ENCODE results near the gene DEPP1. TPM values are rescaled to one million over a fixed set of nuclear protein-coding genes. Genes with fewer than 3 reads are reported as not detected.

The DEPP1 gene
- total RNA-seq, 1 donor from 2014 or later = 16.6 TPM

DNA sequence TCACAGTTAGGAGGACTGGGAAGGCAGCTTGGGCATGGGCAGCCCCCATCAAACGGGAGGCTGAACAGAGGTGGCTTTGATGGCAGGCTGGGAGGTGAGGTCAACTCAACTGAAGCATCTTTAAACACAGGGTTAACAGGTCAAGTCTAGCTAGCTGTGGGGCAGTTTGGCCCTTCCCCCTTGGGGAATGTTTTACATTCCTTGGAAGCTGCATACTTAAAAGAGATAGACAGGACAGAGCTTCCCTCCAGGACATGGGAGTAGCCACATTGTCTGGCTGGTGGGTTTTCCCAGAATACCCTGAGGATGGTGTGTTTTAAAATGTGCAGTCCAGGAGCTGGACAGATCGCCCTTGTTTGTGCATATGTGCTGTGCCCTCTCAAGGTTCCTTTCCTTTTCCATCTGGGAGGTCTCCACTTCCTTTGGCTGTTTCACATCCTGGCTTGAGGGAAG lies 25.8 kb downstream of the DEPP1 start:
- no peak for DNase-seq (ENCODE audit: low spot score, unreplicated experiment)
- H3K9me3 Mint-ChIP-seq (ENCODE audit: low read depth) = peaks cover 3% of the 10 kb centered on the region
- H3K27ac Mint-ChIP-seq = no peak overlapping the region
- TF ChIP-seq, protein P1, sequence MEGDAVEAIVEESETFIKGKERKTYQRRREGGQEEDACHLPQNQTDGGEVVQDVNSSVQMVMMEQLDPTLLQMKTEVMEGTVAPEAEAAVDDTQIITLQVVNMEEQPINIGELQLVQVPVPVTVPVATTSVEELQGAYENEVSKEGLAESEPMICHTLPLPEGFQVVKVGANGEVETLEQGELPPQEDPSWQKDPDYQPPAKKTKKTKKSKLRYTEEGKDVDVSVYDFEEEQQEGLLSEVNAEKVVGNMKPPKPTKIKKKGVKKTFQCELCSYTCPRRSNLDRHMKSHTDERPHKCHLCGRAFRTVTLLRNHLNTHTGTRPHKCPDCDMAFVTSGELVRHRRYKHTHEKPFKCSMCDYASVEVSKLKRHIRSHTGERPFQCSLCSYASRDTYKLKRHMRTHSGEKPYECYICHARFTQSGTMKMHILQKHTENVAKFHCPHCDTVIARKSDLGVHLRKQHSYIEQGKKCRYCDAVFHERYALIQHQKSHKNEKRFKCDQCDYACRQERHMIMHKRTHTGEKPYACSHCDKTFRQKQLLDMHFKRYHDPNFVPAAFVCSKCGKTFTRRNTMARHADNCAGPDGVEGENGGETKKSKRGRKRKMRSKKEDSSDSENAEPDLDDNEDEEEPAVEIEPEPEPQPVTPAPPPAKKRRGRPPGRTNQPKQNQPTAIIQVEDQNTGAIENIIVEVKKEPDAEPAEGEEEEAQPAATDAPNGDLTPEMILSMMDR (IDR thresholded peaks at IDR 0.05; ENCODE audit: unreplicated experiment) = no peak
- no peak overlapping the region for H3K4me3 Mint-ChIP-seq (ENCODE audit: low read depth)
- H3K27me3 Mint-ChIP-seq = no peaks in the 10 kb centered on the region
- peaks cover 14% of the 10 kb centered on the region for H3K36me3 Mint-ChIP-seq (ENCODE audit: insufficient read depth)
- H3K4me1 Mint-ChIP-seq (ENCODE audit: low read depth) = peaks cover 12% of the 10 kb centered on the region

- Mint-ChIP-seq H3K9me3 (ENCODE audit: low read depth) (peaks cover 3% of the 10 kb centered on the region), H3K4me1 (ENCODE audit: low read depth) (peaks cover 9% of the 10 kb centered on the region), H3K27ac (no peak overlapping the region), H3K27me3 (no peaks in the 10 kb centered on the region), H3K36me3 (ENCODE audit: insufficient read depth) (peaks cover 13% of the 10 kb centered on the region), H3K4me3 (ENCODE audit: low read depth) (no peak overlapping the region)
- DNase-seq (ENCODE audit: low spot score, unreplicated experiment) = no peak
- TF ChIP-seq, protein P1 (IDR thresholded peaks at IDR 0.05; ENCODE audit: unreplicated experiment) = no peak
Observed at GRCh38 chr10:44951576-44952226, 26.9 kb downstream of the DEPP1 start.

- no peak for DNase-seq (ENCODE audit: low spot score, unreplicated experiment)
- Mint-ChIP-seq H3K27ac (no peak overlapping the region), H3K4me3 (ENCODE audit: low read depth) (no peak overlapping the region), H3K9me3 (ENCODE audit: low read depth) (no peaks in the 10 kb centered on the region), H3K4me1 (ENCODE audit: low read depth) (peaks cover 4% of the 10 kb centered on the region), H3K36me3 (ENCODE audit: insufficient read depth) (peaks cover 5% of the 10 kb centered on the region), H3K27me3 (no peaks in the 10 kb centered on the region)
- TF ChIP-seq, protein P1 (IDR thresholded peaks at IDR 0.05; ENCODE audit: unreplicated experiment) = no peak
Observed at GRCh38 chr10:44950326-44951225, 28.0 kb downstream of the DEPP1 start.

DNA sequence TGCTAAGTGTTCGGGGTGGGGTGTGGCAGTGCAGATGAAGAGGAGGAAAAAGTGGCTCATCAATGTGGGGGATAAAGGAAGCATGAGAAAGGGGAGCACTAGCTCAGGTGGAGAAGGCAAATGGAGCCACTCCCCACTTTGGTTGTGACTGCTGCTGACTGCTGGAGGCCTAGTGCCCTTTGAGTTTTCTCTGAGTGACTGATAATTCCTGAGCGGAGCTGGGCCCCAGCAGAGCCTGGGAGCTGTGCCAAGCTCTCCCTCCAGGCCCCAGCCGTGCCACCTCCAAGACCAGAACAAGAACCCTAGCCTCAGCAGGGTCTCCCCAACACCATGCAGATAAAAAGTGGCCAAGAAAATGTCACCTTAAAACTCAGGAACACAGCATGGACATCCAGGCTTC lies 28.7 kb downstream of the DEPP1 start:
- Mint-ChIP-seq H3K36me3 (ENCODE audit: insufficient read depth) (peaks cover 7% of the 10 kb centered on the region), H3K27me3 (no peaks in the 10 kb centered on the region), H3K9me3 (ENCODE audit: low read depth) (peaks cover 4% of the 10 kb centered on the region), H3K4me3 (ENCODE audit: low read depth) (no peak overlapping the region), H3K4me1 (ENCODE audit: low read depth) (peaks cover 4% of the 10 kb centered on the region), H3K27ac (no peak overlapping the region)
- TF ChIP-seq, protein P1 (IDR thresholded peaks at IDR 0.05; ENCODE audit: unreplicated experiment) = no peak
- no peak for DNase-seq (ENCODE audit: low spot score, unreplicated experiment)

DNA sequence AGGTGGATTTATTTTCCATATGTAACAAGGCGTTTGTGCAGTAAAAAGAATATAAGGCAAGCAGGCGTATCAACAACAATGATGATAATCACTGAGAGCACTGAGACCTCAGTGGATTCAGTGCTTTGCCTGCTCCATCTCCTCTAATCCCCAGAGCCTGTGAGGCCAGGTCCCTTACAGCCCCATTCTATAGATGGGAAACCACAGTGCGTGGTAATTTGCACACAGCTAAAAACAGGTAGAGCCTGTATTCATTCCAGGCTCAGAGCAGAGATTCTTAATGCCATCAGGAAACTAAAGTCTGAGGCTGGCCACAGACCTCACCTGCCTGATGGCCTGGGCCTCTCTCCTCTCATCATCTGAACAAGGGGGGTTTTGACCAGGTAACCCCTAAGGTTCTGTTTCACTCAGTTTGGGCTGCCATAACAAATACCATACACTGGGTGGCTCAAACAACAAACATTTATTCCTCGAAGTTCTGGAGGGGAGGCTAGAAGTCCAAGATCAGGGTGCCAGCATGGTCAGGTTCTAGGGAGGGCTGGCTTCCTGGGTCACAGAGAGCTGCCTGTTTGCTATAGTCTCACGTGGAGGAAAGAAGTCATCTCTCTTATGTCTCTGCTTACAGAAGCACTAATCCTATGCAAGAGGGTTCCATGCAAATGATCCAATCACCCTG lies 29.3 kb downstream of the DEPP1 start:
- H3K4me1 Mint-ChIP-seq (ENCODE audit: low read depth) = peaks cover 4% of the 10 kb centered on the region
- H3K9me3 Mint-ChIP-seq (ENCODE audit: low read depth) = peaks cover 9% of the 10 kb centered on the region
- H3K27ac Mint-ChIP-seq = no peak overlapping the region
- no peaks in the 10 kb centered on the region for H3K27me3 Mint-ChIP-seq
- TF ChIP-seq, protein P1 (IDR thresholded peaks at IDR 0.05; ENCODE audit: unreplicated experiment) = no peak
- H3K4me3 Mint-ChIP-seq (ENCODE audit: low read depth) = no peak overlapping the region
- no peak for DNase-seq (ENCODE audit: low spot score, unreplicated experiment)
- H3K36me3 Mint-ChIP-seq (ENCODE audit: insufficient read depth) = peaks cover 8% of the 10 kb centered on the region

Data from progenitor cell of endocrine pancreas (in vitro differentiated cells).